ENCODE results near the gene ATP8B4. TPM values are rescaled to one million over a fixed set of nuclear protein-coding genes. Genes with fewer than 3 reads are reported as not detected.

The ATP8B4 gene
- total RNA-seq, 1 experiment from 2014 or later: 0.20 TPM

GRCh38 chr15:50166216-50166615 lies 47.2 kb upstream of the ATP8B4 start:
- intact Hi-C loops (cut with micrococcal nuclease; ENCODE audit: unreplicated experiment): no loop called here
- H3K9me2 ChIP-seq (ENCODE audit: insufficient read depth): no peaks in the 10 kb centered on the region
- no TSS peak for BruUV-seq (replicated peaks)
- H3K27ac ChIP-seq: peak overlapping the region; percentile 78
- no peaks in the 10 kb centered on the region for H3K36me3 ChIP-seq (ENCODE audit: low read depth)
- peaks cover 11% of the 10 kb centered on the region; the same call in 1 of the 2 replicates for H3F3A ChIP-seq (ENCODE audit: insufficient read depth, low read depth)
- H3K27me3 ChIP-seq (ENCODE audit: insufficient read depth, low read depth): no peaks in the 10 kb centered on the region
- POLR2A ChIA-PET (ENCODE audit: unreplicated experiment): interaction anchor here (0.5 kb wide), 1 partner anchor 9 kb away, joined by 5 read pairs; no protein-coding TSS in a partner anchor
- CTCF ChIA-PET: no interaction called here
- H4K20me1 ChIP-seq (ENCODE audit: insufficient read depth): no peaks in the 10 kb centered on the region
- H3K9me3 ChIP-seq (ENCODE audit: insufficient read depth, low read depth): no peaks in the 10 kb centered on the region
- no peaks in the 10 kb centered on the region for H3K79me2 ChIP-seq (ENCODE audit: low read depth)
- no peak overlapping the region for H2AFZ ChIP-seq
- no peak overlapping the region for H3K4me3 ChIP-seq
- TF ChIP-seq CTCF (conservative IDR thresholded peaks at IDR 0.05) (no peak), EZH2 (IDR thresholded peaks at IDR 0.05; ENCODE audit: low read depth) (no peak)
- H3K4me1 ChIP-seq (replicated peaks; ENCODE audit: insufficient read depth): peaks cover 32% of the 10 kb centered on the region
- peak in 1 of 2 experiments; percentile 84 for DNase-seq
- peak overlapping the region; percentile 53 for H3K4me2 ChIP-seq

GRCh38 chr15:50164458-50164857 lies 45.4 kb upstream of the ATP8B4 start:
- Histone ChIP-seq H2AFZ (no peak overlapping the region), H3K27ac (no peak overlapping the region), H3K4me3 (no peak overlapping the region), H3K4me1 (replicated peaks; ENCODE audit: insufficient read depth) (peaks cover 32% of the 10 kb centered on the region), H3F3A (ENCODE audit: insufficient read depth, low read depth) (peaks cover 11% of the 10 kb centered on the region; the same call in 1 of the 2 replicates), H3K4me2 (no peak overlapping the region), H3K79me2 (ENCODE audit: low read depth) (no peaks in the 10 kb centered on the region), H3K9me3 (ENCODE audit: insufficient read depth, low read depth) (no peaks in the 10 kb centered on the region), H3K9me2 (ENCODE audit: insufficient read depth) (no peaks in the 10 kb centered on the region), H3K36me3 (ENCODE audit: low read depth) (no peaks in the 10 kb centered on the region), H3K27me3 (ENCODE audit: insufficient read depth, low read depth) (no peaks in the 10 kb centered on the region), H4K20me1 (ENCODE audit: insufficient read depth) (no peaks in the 10 kb centered on the region)
- intact Hi-C loops (cut with micrococcal nuclease; ENCODE audit: unreplicated experiment): no loop called here
- CTCF ChIA-PET: no interaction called here
- no TSS peak for BruUV-seq (replicated peaks)
- DNase-seq: no peak
- TF ChIP-seq EZH2 (IDR thresholded peaks at IDR 0.05; ENCODE audit: low read depth) (no peak), CTCF (conservative IDR thresholded peaks at IDR 0.05) (no peak)
- POLR2A ChIA-PET (ENCODE audit: unreplicated experiment): interaction anchor here (0.7 kb wide), 1 partner anchor 34 kb away, joined by 4 read pairs; no protein-coding TSS in a partner anchor

GRCh38 chr15:50163719-50164410 lies 44.8 kb upstream of the ATP8B4 start:
- CTCF ChIA-PET: no interaction called here
- POLR2A ChIA-PET (ENCODE audit: unreplicated experiment): interaction anchor here (0.7 kb wide), 1 partner anchor 34 kb away, joined by 4 read pairs; no protein-coding TSS in a partner anchor
- Histone ChIP-seq H3K9me2 (ENCODE audit: insufficient read depth) (no peaks in the 10 kb centered on the region), H3K4me3 (no peak overlapping the region), H2AFZ (no peak overlapping the region), H3K4me1 (replicated peaks; ENCODE audit: insufficient read depth) (peaks cover 30% of the 10 kb centered on the region), H3K36me3 (ENCODE audit: low read depth) (no peaks in the 10 kb centered on the region), H3K27me3 (ENCODE audit: insufficient read depth, low read depth) (no peaks in the 10 kb centered on the region), H3K4me2 (no peak overlapping the region), H3F3A (ENCODE audit: insufficient read depth, low read depth) (peaks cover 11% of the 10 kb centered on the region; the same call in 1 of the 2 replicates), H3K79me2 (ENCODE audit: low read depth) (no peaks in the 10 kb centered on the region), H4K20me1 (ENCODE audit: insufficient read depth) (no peaks in the 10 kb centered on the region), H3K9me3 (ENCODE audit: insufficient read depth, low read depth) (no peaks in the 10 kb centered on the region), H3K27ac (no peak overlapping the region)
- intact Hi-C loops (cut with micrococcal nuclease; ENCODE audit: unreplicated experiment): no loop called here
- BruUV-seq (replicated peaks): no TSS peak
- DNase-seq: no peak
- TF ChIP-seq EZH2 (IDR thresholded peaks at IDR 0.05; ENCODE audit: low read depth): no peak
- no peak for TF ChIP-seq CTCF (conservative IDR thresholded peaks at IDR 0.05)
